GM21529 (cell line): ENCODE measurements around the gene WNT7A.

Experiments
- ATAC-seq: cut with Tn5 transposase; IDR thresholded peaks from one replicate; pipeline ENCODE4 v1.9.1; 2021; ENCODE audit not compliant: unreplicated experiment

WNT7A gene

GRCh38 chr3:13829311-13829710, 50.6 kb downstream of the WNT7A start:
- no peak for ATAC-seq

- ATAC-seq, result no peak
Measured at GRCh38 chr3:13828501-13829265, 51.2 kb downstream of the WNT7A start.

- ATAC-seq, result no peak
Measured at GRCh38 chr3:13827699-13828098, 52.2 kb downstream of the WNT7A start.

- ATAC-seq, result no peak
Measured at GRCh38 chr3:13827256-13827655, 52.6 kb downstream of the WNT7A start.

- no peak for ATAC-seq
Measured at GRCh38 chr3:13826672-13827071, 53.2 kb downstream of the WNT7A start.

- no peak for ATAC-seq
Measured at GRCh38 chr3:13825821-13826220, 54.0 kb downstream of the WNT7A start.

GRCh38 chr3:13825311-13825579, 54.6 kb downstream of the WNT7A start:
- ATAC-seq, result no peak

GRCh38 chr3:13824521-13825310, 55.2 kb downstream of the WNT7A start:
- ATAC-seq, result no peak

GRCh38 chr3:13823692-13824091, 56.2 kb downstream of the WNT7A start:
- ATAC-seq, result no peak

GRCh38 chr3:13822871-13823585, 56.8 kb downstream of the WNT7A start:
- no peak for ATAC-seq

GRCh38 chr3:13822042-13822441, 57.8 kb downstream of the WNT7A start:
- ATAC-seq, result no peak

GRCh38 chr3:13821126-13821525, 58.7 kb downstream of the WNT7A start:
- ATAC-seq, result no peak

- ATAC-seq, result no peak
Measured at GRCh38 chr3:13818919-13819318, 61.0 kb downstream of the WNT7A start.

GRCh38 chr3:13815088-13815683, 64.7 kb downstream of the WNT7A start:
- ATAC-seq, result no peak

- ATAC-seq, result no peak
Measured at GRCh38 chr3:13812034-13812471, 67.8 kb downstream of the WNT7A start.

- ATAC-seq, result no peak
Measured at GRCh38 chr3:13811614-13812013, 68.3 kb downstream of the WNT7A start.

GRCh38 chr3:13808550-13808949, 71.3 kb downstream of the WNT7A start:
- no peak for ATAC-seq

GRCh38 chr3:13801361-13802204, 78.3 kb downstream of the WNT7A start:
- no peak for ATAC-seq

GRCh38 chr3:13800064-13800463, 79.8 kb downstream of the WNT7A start:
- ATAC-seq, result no peak

GRCh38 chr3:13798401-13798800, 81.5 kb downstream of the WNT7A start:
- no peak for ATAC-seq
